Measurements from ENCODE around the gene ABCG5. TPM values are rescaled to one million over a fixed set of nuclear protein-coding genes. Genes with fewer than 3 reads are reported as not detected.

ABCG5 gene
- total and polyA plus RNA-seq, 2 experiments from 2014 or later: 0.08 TPM; not detected in 1

- ATAC-seq: no peak
- no peaks in the 10 kb centered on the region for H3K9me2 ChIP-seq (ENCODE audit: insufficient read depth)
- H3K27ac ChIP-seq (ENCODE audit: low read depth): no peak overlapping the region
- Mint-ChIP-seq H3K27me3 (ENCODE audit: insufficient read depth, low read depth, poor library complexity) (peaks cover 1% of the 10 kb centered on the region), H3K4me3 (no peak overlapping the region), H3K4me1 (peaks cover 4% of the 10 kb centered on the region; the same call in 1 of the 3 replicates), H3K36me3 (ENCODE audit: low read depth) (no peaks in the 10 kb centered on the region), H3K9me3 (no peaks in the 10 kb centered on the region), H3K27ac (no peak overlapping the region)
- no peak overlapping the region for H2AFZ ChIP-seq
- H3K36me3 ChIP-seq (ENCODE audit: insufficient read depth): no peaks in the 10 kb centered on the region
- no peak for TF ChIP-seq CREB1 (CRISPR knock-in tag; IDR thresholded peaks at IDR 0.05; ENCODE audit: low read depth)
- no peak for TF ChIP-seq EZH2phosphoT487 (IDR thresholded peaks at IDR 0.05; ENCODE audit: unreplicated experiment)
- TF ChIP-seq CTCF (conservative IDR thresholded peaks at IDR 0.05; ENCODE audit: low read depth in 2 of 2): no peak
- no peak for TF ChIP-seq ZNF462 (CRISPR knock-in tag; IDR thresholded peaks at IDR 0.05)
- TF ChIP-seq REST (IDR thresholded peaks at IDR 0.05; ENCODE audit: unreplicated experiment): no peak
- TF ChIP-seq ETS1 (IDR thresholded peaks at IDR 0.05): no peak
- TF ChIP-seq STAT1 (IDR thresholded peaks at IDR 0.05; ENCODE audit: unreplicated experiment): no peak
- TF ChIP-seq ZNF331 (CRISPR knock-in tag; IDR thresholded peaks at IDR 0.05; ENCODE audit: low read depth): no peak
- TF ChIP-seq POLR2AphosphoS5 (IDR thresholded peaks at IDR 0.05; ENCODE audit: low read depth): no peak
- TF ChIP-seq EZH2 (IDR thresholded peaks at IDR 0.05; ENCODE audit: low read depth, unreplicated experiment): no peak
- TF ChIP-seq JUNB (IDR thresholded peaks at IDR 0.05; ENCODE audit: unreplicated experiment): no peak
- no peak for TF ChIP-seq NANOG (IDR thresholded peaks at IDR 0.05; ENCODE audit: borderline replicate concordance)
- TF ChIP-seq ZNF114 (CRISPR knock-in tag; IDR thresholded peaks at IDR 0.05): no peak
- no peaks in the 10 kb centered on the region for H4K20me1 ChIP-seq (replicated peaks; ENCODE audit: insufficient read depth)
- no peak for DNase-seq (ENCODE audit: low spot score)
- H3K4me1 ChIP-seq (ENCODE audit: insufficient read depth): no peaks in the 10 kb centered on the region
- no peaks in the 10 kb centered on the region for H3F3A ChIP-seq (replicated peaks; ENCODE audit: low read depth)
- no peaks in the 10 kb centered on the region for H3K79me2 ChIP-seq (replicated peaks; ENCODE audit: insufficient read depth)
- H3K4me3 ChIP-seq: no peak overlapping the region
- H3K27me3 ChIP-seq (ENCODE audit: insufficient read depth): no peaks in the 10 kb centered on the region
- H3K4me2 ChIP-seq: no peak overlapping the region
Measured at GRCh38 chr2:43822839-43823238, 15.8 kb downstream of the ABCG5 start.
